ENCODE results near the gene PSMA6. TPM values are rescaled to one million over a fixed set of nuclear protein-coding genes. Genes with fewer than 3 reads are reported as not detected.

The PSMA6 gene
- total and polyA plus RNA-seq, 2 of the 13 experiments (the other 11 are each of a cell fraction or from before 2014, with no cell fraction given): 525 to 1,109 TPM

- peak; percentile 61; the same call in 1 of the 2 replicates for TF ChIP-seq TFE3 (CRISPR knock-in tag; IDR thresholded peaks at IDR 0.05)
- TF ChIP-seq, protein P1, sequence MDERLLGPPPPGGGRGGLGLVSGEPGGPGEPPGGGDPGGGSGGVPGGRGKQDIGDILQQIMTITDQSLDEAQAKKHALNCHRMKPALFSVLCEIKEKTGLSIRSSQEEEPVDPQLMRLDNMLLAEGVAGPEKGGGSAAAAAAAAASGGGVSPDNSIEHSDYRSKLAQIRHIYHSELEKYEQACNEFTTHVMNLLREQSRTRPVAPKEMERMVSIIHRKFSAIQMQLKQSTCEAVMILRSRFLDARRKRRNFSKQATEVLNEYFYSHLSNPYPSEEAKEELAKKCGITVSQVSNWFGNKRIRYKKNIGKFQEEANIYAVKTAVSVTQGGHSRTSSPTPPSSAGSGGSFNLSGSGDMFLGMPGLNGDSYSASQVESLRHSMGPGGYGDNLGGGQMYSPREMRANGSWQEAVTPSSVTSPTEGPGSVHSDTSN (CRISPR knock-in tag; IDR thresholded peaks at IDR 0.05): peak; percentile 52
- no peak for TF ChIP-seq TRIM24 (CRISPR knock-in tag; IDR thresholded peaks at IDR 0.05)
- TF ChIP-seq MEIS1 (CRISPR knock-in tag; IDR thresholded peaks at IDR 0.05; ENCODE audit: borderline replicate concordance): peak; percentile 90; the same call in 1 of the 2 replicates
- TF ChIP-seq HNF4A (CRISPR knock-in tag; IDR thresholded peaks at IDR 0.05): peak; percentile 91
- TF ChIP-seq FOXP1 (IDR thresholded peaks at IDR 0.05): peak; percentile 43; the same call in 1 of the 2 replicates
- TF ChIP-seq FOXP1 (CRISPR knock-in tag; IDR thresholded peaks at IDR 0.05): peak; percentile 67
- TF ChIP-seq ZBTB25 (CRISPR knock-in tag; IDR thresholded peaks at IDR 0.05): peak; percentile 90; the same call in 1 of the 2 replicates
- TF ChIP-seq POGZ (CRISPR knock-in tag; IDR thresholded peaks at IDR 0.05): peak; percentile 77
- no peak for TF ChIP-seq TCF12 (IDR thresholded peaks at IDR 0.05)
- TF ChIP-seq TCF12 (CRISPR knock-in tag; IDR thresholded peaks at IDR 0.05): 0 out of 2 replicates have a peak, but pooled peaks have one; percentile 50
- TF ChIP-seq ZNF670 (CRISPR knock-in tag; IDR thresholded peaks at IDR 0.05; ENCODE audit: borderline replicate concordance): peak; percentile 62; the same call in 1 of the 2 replicates
- TF ChIP-seq ZNF772 (CRISPR knock-in tag; IDR thresholded peaks at IDR 0.05): peak; percentile 65
Measured at GRCh38 chr14:35355981-35356841, 64.0 kb downstream of the PSMA6 start (continued).
